ENCODE results near the gene MAGI1. TPM values are rescaled to one million over a fixed set of nuclear protein-coding genes. Genes with fewer than 3 reads are reported as not detected.

MAGI1 gene
- total RNA-seq, 6 donors from 2014 or later, result 33.0 to 72.9 (median 62.4) TPM

DNA sequence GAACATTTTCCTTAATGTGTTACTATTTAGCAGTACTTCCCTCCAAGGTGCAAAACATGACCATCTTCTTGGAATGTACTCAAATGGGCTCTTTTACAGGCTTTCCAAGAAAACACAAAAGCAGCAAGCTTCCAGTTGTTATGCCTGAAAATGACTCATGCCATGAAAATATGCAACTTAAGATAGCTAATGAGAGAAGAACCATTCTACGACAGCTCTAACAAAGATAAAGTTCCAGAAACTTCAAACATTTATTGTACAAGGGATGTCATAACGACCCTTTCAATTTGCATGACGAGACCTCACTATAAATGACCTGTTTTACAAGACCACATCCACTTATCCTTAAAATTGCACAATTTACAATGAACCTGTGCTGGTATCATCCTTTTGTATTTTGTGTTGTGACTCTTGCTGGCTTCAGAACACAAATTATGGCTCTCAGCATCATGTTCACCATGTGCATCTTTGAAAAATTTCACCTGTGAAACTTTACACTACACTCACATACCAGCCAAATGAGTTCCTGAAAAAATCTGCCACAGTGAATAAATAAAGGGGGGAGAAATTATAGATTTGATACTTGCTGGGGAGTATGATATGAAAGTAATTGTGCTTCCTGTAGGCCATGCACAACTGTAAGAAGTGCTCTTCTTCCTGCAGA, 433.7 kb downstream of the MAGI1 start:
- DNase-seq, result no peak
- Histone ChIP-seq H3K4me3 (no peak overlapping the region), H3K9me3 (no peaks in the 10 kb centered on the region), H3K27me3 (no peaks in the 10 kb centered on the region), H3K27ac (no peak overlapping the region), H3K36me3 (no peaks in the 10 kb centered on the region), H3K4me1 (peaks cover 0 to 6% (median 0%) of the 10 kb centered on the region in 4 donors)
- WGBS, 2 donors, result 71 to 83% methylated on average over 3 of the region's 3 CpGs
- TF ChIP-seq POLR2AphosphoS5 (IDR thresholded peaks at IDR 0.05) (no peak), EP300 (IDR thresholded peaks at IDR 0.05) (no peak), POLR2A (IDR thresholded peaks at IDR 0.05) (no peak)
- TF ChIP-seq, protein P1, sequence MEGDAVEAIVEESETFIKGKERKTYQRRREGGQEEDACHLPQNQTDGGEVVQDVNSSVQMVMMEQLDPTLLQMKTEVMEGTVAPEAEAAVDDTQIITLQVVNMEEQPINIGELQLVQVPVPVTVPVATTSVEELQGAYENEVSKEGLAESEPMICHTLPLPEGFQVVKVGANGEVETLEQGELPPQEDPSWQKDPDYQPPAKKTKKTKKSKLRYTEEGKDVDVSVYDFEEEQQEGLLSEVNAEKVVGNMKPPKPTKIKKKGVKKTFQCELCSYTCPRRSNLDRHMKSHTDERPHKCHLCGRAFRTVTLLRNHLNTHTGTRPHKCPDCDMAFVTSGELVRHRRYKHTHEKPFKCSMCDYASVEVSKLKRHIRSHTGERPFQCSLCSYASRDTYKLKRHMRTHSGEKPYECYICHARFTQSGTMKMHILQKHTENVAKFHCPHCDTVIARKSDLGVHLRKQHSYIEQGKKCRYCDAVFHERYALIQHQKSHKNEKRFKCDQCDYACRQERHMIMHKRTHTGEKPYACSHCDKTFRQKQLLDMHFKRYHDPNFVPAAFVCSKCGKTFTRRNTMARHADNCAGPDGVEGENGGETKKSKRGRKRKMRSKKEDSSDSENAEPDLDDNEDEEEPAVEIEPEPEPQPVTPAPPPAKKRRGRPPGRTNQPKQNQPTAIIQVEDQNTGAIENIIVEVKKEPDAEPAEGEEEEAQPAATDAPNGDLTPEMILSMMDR (IDR thresholded peaks at IDR 0.05), result no peak
- ATAC-seq (ENCODE audit: low FRiP score in 2 of 2), result no peak

DNA sequence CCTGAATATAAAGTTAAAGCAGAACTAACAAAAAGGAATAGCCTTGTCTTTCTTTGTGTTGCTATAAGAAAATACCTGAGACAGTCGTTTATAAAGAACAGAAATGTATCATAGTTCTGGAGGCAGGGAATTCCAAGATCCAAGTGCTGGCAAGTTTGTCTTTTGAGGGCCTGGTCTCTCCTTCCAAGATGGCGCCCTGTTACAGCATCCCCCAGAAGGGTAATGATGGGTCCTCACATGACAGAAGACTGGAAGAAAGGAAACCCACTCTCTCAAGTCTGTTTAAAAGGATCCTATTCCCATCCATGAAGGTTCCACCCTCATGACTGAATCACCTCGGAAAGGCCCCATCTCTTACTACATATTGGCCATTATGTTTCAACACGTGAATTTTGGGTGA, 435.1 kb downstream of the MAGI1 start:
- 90 to 95% methylated on average over 4 of the region's 4 CpGs for WGBS, 2 donors
- H3K27me3 ChIP-seq, result no peaks in the 10 kb centered on the region
- no peaks in the 10 kb centered on the region for H3K9me3 ChIP-seq
- no peak for ATAC-seq (ENCODE audit: low FRiP score in 2 of 2)
- peaks cover 0 to 6% (median 0%) of the 10 kb centered on the region in 4 donors for H3K4me1 ChIP-seq
- no peak for DNase-seq
- TF ChIP-seq POLR2A (IDR thresholded peaks at IDR 0.05) (no peak), EP300 (IDR thresholded peaks at IDR 0.05) (no peak), POLR2AphosphoS5 (IDR thresholded peaks at IDR 0.05) (no peak)
- TF ChIP-seq, protein P1 (IDR thresholded peaks at IDR 0.05), result no peak
- no peak overlapping the region for H3K4me3 ChIP-seq
- no peaks in the 10 kb centered on the region for H3K36me3 ChIP-seq
- H3K27ac ChIP-seq, result no peak overlapping the region

DNA sequence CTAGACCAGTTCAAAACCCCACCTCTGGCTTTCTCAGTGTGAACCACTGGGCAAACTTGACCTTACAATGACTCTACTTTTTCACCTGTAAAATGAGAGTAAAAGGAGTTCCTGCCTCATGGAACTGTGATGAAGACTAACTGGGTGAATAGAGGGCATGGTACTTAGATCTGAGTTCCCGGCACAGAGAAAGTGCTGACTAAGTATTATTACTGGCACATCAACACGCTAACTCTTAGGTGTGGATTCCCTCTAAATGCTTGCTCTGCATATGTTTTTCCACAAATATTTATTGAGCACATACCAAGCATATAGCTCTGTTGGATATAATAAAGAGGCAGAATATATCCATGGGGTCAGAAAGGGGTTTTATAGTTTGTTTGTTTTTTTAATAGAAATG, 437.8 kb downstream of the MAGI1 start:
- H3K27ac ChIP-seq, result no peak overlapping the region
- WGBS, 2 donors, result 91 to 92% methylated on average over 2 of the region's 2 CpGs
- ATAC-seq (ENCODE audit: low FRiP score in 2 of 2) (no peak), DNase-seq (no peak)
- H3K4me1 ChIP-seq, result peaks cover 13 to 23% (median 15%) of the 10 kb centered on the region in 4 donors
- no peaks in the 10 kb centered on the region for H3K36me3 ChIP-seq
- TF ChIP-seq EP300 (IDR thresholded peaks at IDR 0.05) (no peak), POLR2AphosphoS5 (IDR thresholded peaks at IDR 0.05) (no peak), POLR2A (IDR thresholded peaks at IDR 0.05) (no peak)
- TF ChIP-seq, protein P1 (IDR thresholded peaks at IDR 0.05), result no peak
- H3K27me3 ChIP-seq, result no peaks in the 10 kb centered on the region
- no peaks in the 10 kb centered on the region for H3K9me3 ChIP-seq
- no peak overlapping the region for H3K4me3 ChIP-seq

DNA sequence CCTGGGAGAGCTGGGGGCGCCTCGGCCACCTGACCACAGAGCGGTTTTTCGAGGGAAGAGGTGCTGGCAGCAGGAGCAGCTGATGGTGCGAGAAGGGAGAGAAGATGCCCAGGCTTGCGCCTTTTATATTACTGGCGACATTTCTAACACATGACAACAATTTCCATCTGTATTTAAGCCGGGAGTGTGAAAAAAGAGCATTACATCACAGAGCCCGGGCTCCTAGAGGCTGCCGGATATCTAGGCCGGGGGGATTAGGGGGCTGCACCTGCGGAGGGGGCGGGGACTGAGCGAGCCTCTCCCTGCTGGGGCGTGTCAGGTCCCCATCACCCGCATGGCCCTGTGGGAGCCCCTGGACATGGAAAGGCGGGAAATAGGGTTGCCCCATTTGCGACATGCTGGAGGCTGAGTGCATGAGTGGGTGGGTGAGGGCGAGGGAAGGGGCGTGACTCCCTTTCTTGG, 440.7 kb downstream of the MAGI1 start:
- H3K36me3 ChIP-seq, result no peaks in the 10 kb centered on the region
- H3K27me3 ChIP-seq, result no peaks in the 10 kb centered on the region
- H3K27ac ChIP-seq, result no peak overlapping the region
- WGBS, 2 donors, result 40 to 47% methylated on average over 6 to 20 of the region's 20 CpGs
- peak overlapping the region in 1 of 4 donors; percentile 25 for H3K4me3 ChIP-seq
- ATAC-seq (ENCODE audit: low FRiP score in 2 of 2), result no peak
- no peaks in the 10 kb centered on the region for H3K9me3 ChIP-seq
- DNase-seq, result peak in 1 of 2 donors; percentile 40
- no peak for TF ChIP-seq POLR2AphosphoS5 (IDR thresholded peaks at IDR 0.05)
- TF ChIP-seq POLR2A (IDR thresholded peaks at IDR 0.05), result no peak
- no peak for TF ChIP-seq EP300 (IDR thresholded peaks at IDR 0.05)
- TF ChIP-seq, protein P1 (IDR thresholded peaks at IDR 0.05), result no peak
- H3K4me1 ChIP-seq, result peaks cover 13 to 18% (median 15%) of the 10 kb centered on the region in 4 donors
